HUES64 (cell line): ENCODE data around the gene KRTAP9-3. TPM values are rescaled to one million over a fixed set of nuclear protein-coding genes. Genes with fewer than 3 reads are reported as not detected.
"Not testable (repeated sequence)": the region's sequence is repeated elsewhere in the genome, so short reads cannot be mapped to it uniquely, and the experiment has no call there.

Experiments used
- H3K27ac ChIP-seq: 2 replicates; pipeline ENCODE4 v1.7.0; 2013; ENCODE audit warnings: low read depth, low read length, inconsistent platforms
- H3K27me3 ChIP-seq: 2 replicates; pipeline ENCODE4 v1.6.1; 2013; ENCODE audit warnings: mild to moderate bottlenecking, low read length; ENCODE audit not compliant: insufficient read depth
- H3K36me3 ChIP-seq: 2 replicates; pipeline ENCODE4 v1.6.1; 2013; ENCODE audit warnings: mild to moderate bottlenecking, low read length; ENCODE audit not compliant: insufficient read depth
- H3K4me1 ChIP-seq: 2 replicates; pipeline ENCODE4 v1.6.1; 2013; ENCODE audit warnings: mild to moderate bottlenecking, low read length, moderate library complexity; ENCODE audit not compliant: insufficient read depth
- H3K4me3 ChIP-seq: 2 replicates; pipeline ENCODE4 v1.5.1; 2013; ENCODE audit warnings: mild to moderate bottlenecking, low read length, moderate library complexity
- H3K9ac ChIP-seq: 2 replicates; pipeline ENCODE4 v1.6.1; 2013; ENCODE audit warnings: mild to moderate bottlenecking, low read depth, low read length
- H3K9me3 ChIP-seq: 2 replicates; pipeline ENCODE4 v1.6.1; 2013; ENCODE audit warnings: low read depth, low read length; ENCODE audit not compliant: insufficient read depth
- WGBS: fragments of 150-250, 120-280 bp; methylation state at CpG from one replicate; pipeline ENCODE4 v1.1.7; 2013; ENCODE audit warnings: missing lambda C conversion rate; 5-methylcytosine and 5-hydroxymethylcytosine counted together
- polyA plus RNA-seq, 2 experiments: library from polyadenylated mRNA; stranded (reverse); fragments of 50-300 nt; gene quantifications; one replicate each; pipeline ENCODE4 v1.2.3, GENCODE V29; 2013

KRTAP9-3 gene
- not detected for polyA plus RNA-seq (2013, experiment 1 of 2)
- not detected for polyA plus RNA-seq (2013, experiment 2 of 2)

DNA sequence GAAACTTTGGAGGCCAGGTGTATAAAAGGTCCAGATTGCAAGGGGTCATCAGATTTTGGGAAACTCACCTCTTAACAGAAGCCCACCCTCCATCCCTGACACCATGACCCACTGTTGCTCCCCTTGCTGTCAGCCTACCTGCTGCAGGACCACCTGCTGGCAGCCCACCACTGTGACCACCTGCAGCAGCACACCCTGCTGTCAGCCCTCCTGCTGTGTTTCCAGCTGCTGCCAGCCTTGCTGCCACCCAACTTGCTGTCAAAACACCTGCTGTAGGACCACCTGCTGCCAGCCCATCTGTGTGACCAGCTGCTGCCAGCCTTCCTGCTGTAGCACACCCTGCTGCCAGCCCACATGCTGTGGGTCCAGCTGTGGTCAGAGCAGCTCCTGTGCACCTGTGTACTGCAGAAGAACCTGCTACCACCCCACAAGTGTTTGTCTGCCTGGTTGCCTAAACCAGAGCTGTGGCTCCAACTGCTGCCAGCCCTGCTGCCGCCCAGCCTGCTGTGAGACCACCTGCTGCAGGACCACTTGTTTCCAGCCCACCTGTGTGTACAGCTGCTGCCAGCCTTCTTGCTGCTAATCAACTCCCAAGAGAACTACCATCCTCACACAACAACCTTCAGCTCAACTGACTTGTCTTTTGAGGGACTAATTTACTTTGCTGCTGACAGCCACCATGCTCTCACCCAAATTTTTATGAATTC is at the start of gene KRTAP9-3:
Gene KRTAP9-3, plus strand, starts transcription at position 51 of the 707 bp plus-strand sequence. Its CDS starts 53 bp downstream, at position 104.
- H3K27me3 ChIP-seq, H3K27ac ChIP-seq, H3K9me3 ChIP-seq, H3K9ac ChIP-seq, H3K4me1 ChIP-seq, H3K4me3 ChIP-seq, H3K36me3 ChIP-seq: not testable (repeated sequence)
- WGBS, result 91% methylated on average over 1 of the region's 1 CpG

DNA sequence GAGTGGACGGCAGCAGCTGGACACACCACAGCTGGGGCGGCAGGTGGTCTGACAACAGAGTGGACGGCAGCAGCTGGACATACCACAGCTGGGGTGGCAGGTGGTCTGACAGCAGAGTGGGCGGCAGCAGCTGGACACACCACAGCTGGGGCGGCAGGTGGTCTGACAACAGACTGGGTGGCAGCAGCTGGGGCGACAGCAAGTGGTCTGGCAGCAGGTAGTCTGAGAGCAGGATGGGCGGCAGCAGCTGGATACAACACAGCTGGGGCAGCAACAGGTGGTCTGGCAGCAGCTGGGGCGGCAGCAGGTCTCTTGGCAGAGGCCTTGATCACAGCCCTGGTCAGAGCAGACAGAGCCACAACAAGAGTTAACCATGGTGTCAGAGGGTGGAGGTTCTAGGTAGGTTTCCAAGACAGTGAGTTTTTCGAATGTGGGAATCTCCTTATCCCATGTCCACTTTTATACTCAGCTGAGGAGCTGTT is 47.7 kb upstream of the KRTAP9-3 start, which contains the start of gene KRTAP4-1:
Gene KRTAP4-1, minus strand, starts transcription at position 432 of the 482 bp plus-strand sequence. Its CDS starts 57 bp downstream, at position 375.
- no peak within 1 kb of the TSS for H3K27ac ChIP-seq
- no peaks in the 10 kb centered on the region for H3K9me3 ChIP-seq
- H3K36me3 ChIP-seq, result no peaks in the 10 kb centered on the region
- 78% methylated on average over 9 of the region's 9 CpGs for WGBS
- H3K27me3 ChIP-seq, result no peaks in the 10 kb centered on the region
- no peaks in the 10 kb centered on the region for H3K4me1 ChIP-seq
- H3K4me3 ChIP-seq, result no peak within 1 kb of the TSS
- no peak within 1 kb of the TSS for H3K9ac ChIP-seq

DNA sequence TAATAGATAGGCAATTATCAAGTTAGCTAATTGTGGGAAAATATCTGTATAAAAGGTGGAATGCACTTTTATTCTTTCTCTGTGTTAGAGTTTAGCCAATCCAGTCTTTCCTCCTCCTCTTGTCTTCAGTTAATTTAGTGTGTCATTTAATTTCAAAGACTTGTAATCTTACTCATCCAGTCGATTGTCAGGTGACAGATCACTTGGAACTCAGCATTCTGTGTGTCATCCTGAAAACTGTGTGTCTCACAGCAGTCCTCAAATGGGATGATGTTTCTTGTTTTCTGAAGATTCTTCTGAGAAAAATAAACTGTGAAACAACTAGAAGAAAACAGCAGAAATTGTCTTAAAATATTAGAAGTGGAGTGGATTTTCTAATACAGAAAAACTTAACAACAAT is 47.2 kb upstream of the KRTAP9-3 start:
- no peaks in the 10 kb centered on the region for H3K9me3 ChIP-seq
- WGBS, result 95% methylated on average over 1 of the region's 1 CpG
- H3K36me3 ChIP-seq, result no peaks in the 10 kb centered on the region
- no peaks in the 10 kb centered on the region for H3K4me1 ChIP-seq
- no peak overlapping the region for H3K9ac ChIP-seq
- no peaks in the 10 kb centered on the region for H3K27me3 ChIP-seq
- no peak overlapping the region for H3K4me3 ChIP-seq
- H3K27ac ChIP-seq, result no peak overlapping the region

- no peaks in the 10 kb centered on the region for H3K27me3 ChIP-seq
- no peaks in the 10 kb centered on the region for H3K4me1 ChIP-seq
- no peak overlapping the region for H3K27ac ChIP-seq
- H3K36me3 ChIP-seq, result no peaks in the 10 kb centered on the region
- no peak overlapping the region for H3K9ac ChIP-seq
- WGBS, result 91% methylated on average over 2 of the region's 2 CpGs
- no peak overlapping the region for H3K4me3 ChIP-seq
- no peaks in the 10 kb centered on the region for H3K9me3 ChIP-seq
Measured at GRCh38 chr17:41186872-41187271, 45.4 kb upstream of the KRTAP9-3 start.

GRCh38 chr17:41189837-41190318 is 42.4 kb upstream of the KRTAP9-3 start, which contains the start of gene KRTAP9-1:
KRTAP9-1 (plus strand) TSS chr17:41189887; CDS start chr17:41189887, 0 bp downstream.
- H3K36me3 ChIP-seq, H3K4me1 ChIP-seq, H3K4me3 ChIP-seq, H3K27me3 ChIP-seq, H3K9me3 ChIP-seq, H3K27ac ChIP-seq, H3K9ac ChIP-seq: not testable (repeated sequence)
- 78% methylated on average over 1 of the region's 1 CpG for WGBS

DNA sequence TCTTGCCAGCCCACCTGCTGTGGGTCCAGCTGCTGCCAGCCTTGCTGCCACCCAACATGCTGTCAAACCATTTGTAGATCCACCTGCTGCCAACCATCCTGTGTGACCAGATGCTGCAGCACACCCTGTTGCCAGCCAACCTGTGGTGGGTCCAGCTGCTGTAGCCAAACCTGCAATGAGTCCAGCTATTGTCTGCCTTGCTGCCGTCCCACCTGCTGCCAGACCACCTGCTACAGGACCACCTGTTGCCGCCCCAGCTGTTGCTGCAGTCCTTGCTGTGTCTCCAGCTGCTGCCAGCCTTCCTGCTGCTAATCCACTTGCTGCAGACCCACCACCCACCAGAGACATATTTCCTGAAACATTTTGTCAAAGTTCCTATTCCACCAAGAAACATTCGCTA is 41.9 kb upstream of the KRTAP9-3 start:
- H3K36me3 ChIP-seq, result no peaks in the 10 kb centered on the region
- H3K27me3 ChIP-seq, result no peaks in the 10 kb centered on the region
- no peak overlapping the region for H3K4me3 ChIP-seq
- no peak overlapping the region for H3K9ac ChIP-seq
- peaks cover 2% of the 10 kb centered on the region; the same call in 1 of the 2 replicates for H3K9me3 ChIP-seq
- no peak overlapping the region for H3K27ac ChIP-seq
- WGBS, result 88% methylated on average over 3 of the region's 3 CpGs
- H3K4me1 ChIP-seq, result no peaks in the 10 kb centered on the region

- no peaks in the 10 kb centered on the region for H3K36me3 ChIP-seq
- H3K27me3 ChIP-seq, result no peaks in the 10 kb centered on the region
- 76% methylated on average over 1 of the region's 1 CpG for WGBS
- no peaks in the 10 kb centered on the region for H3K4me1 ChIP-seq
- no peak overlapping the region for H3K27ac ChIP-seq
- H3K9me3 ChIP-seq, result peaks cover 2% of the 10 kb centered on the region; the same call in 1 of the 2 replicates
- H3K9ac ChIP-seq, result no peak overlapping the region
- H3K4me3 ChIP-seq, result no peak overlapping the region
Measured at GRCh38 chr17:41196068-41196467, 36.2 kb upstream of the KRTAP9-3 start.

DNA sequence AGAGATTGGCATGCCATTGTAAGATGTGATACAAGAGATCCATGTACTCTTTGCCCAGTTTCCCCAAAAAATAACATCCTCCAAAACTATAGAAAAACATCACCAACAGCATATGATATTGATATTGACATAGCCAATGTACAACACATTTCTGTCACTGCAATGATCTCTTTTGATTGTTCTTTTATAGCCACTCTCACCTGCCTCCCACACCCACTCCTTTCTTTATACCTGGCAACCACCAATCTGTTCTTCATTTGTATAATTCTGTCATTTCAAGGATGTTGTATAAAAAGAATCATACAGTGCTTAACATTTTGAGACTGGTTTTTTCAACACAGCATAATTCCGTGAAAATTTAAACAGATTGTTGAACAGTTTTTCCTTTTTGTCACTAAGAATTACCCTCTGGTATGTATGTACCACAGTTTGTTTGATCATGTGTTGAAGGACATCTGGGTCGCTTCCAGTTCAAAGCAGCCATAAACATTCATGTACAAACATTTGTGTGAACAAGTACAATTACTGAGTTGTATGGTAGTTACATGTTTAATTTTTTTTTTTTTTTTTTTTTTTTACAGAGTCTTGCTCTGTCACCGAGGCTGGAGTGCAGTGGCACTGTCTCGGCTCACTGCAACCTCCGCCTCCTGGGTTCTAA is 32.7 kb upstream of the KRTAP9-3 start:
- Histone ChIP-seq H3K4me3 (no peak overlapping the region), H3K27me3 (no peaks in the 10 kb centered on the region), H3K27ac (no peak overlapping the region), H3K4me1 (no peaks in the 10 kb centered on the region), H3K9me3 (peaks cover 2% of the 10 kb centered on the region; the same call in 1 of the 2 replicates), H3K9ac (no peak overlapping the region), H3K36me3 (no peaks in the 10 kb centered on the region)
- 75% methylated on average over 4 of the region's 5 CpGs for WGBS

GRCh38 chr17:41211845-41212466 is 20.3 kb upstream of the KRTAP9-3 start:
- WGBS, result 84% methylated on average over 1 of the region's 1 CpG
- Histone ChIP-seq H3K9me3 (peaks cover 12% of the 10 kb centered on the region; the same call in 1 of the 2 replicates), H3K27me3 (no peaks in the 10 kb centered on the region), H3K4me3 (no peak overlapping the region), H3K9ac (no peak overlapping the region), H3K27ac (no peak overlapping the region), H3K36me3 (no peaks in the 10 kb centered on the region), H3K4me1 (no peaks in the 10 kb centered on the region)

- H3K4me3 ChIP-seq, result no peak overlapping the region
- whole genome bisulfite sequencing, result 88% methylated on average over 7 of the region's 7 CpGs
- no peaks in the 10 kb centered on the region for H3K4me1 ChIP-seq
- H3K36me3 ChIP-seq, result no peaks in the 10 kb centered on the region
- no peaks in the 10 kb centered on the region for H3K27me3 ChIP-seq
- peaks cover 7% of the 10 kb centered on the region; the same call in 1 of the 2 replicates for H3K9me3 ChIP-seq
- no peak overlapping the region for H3K27ac ChIP-seq
- H3K9ac ChIP-seq, result no peak overlapping the region
Measured at GRCh38 chr17:41212524-41213169, 19.6 kb upstream of the KRTAP9-3 start.
